Astrocyte of the spinal cord (primary cell): ENCODE results near the gene CFAP46.

Source experiments
- DNase-seq: peaks from one replicate; pipeline ENCODE4 v3.0.0; 2011; ENCODE audit warnings: low read depth, low spot score
- H3K4me3 ChIP-seq: 2 replicates; pipeline ENCODE4 v1.5.1; 2011; ENCODE audit warnings: low read depth, mild to moderate bottlenecking, low read length, moderate library complexity
- in situ Hi-C: cut with HindIII; loops from 2 replicates; pipeline ENCODE4 v1.10.0; 2017; ENCODE audit warnings: low sequenced_read_pairs
- TF ChIP-seq, protein P1 (sequence below): IDR thresholded peaks from 2 replicates; pipeline ENCODE4 v1.5.1; 2012; ENCODE audit warnings: low read depth, mild to moderate bottlenecking, low read length, inconsistent platforms

CFAP46 gene

DNA sequence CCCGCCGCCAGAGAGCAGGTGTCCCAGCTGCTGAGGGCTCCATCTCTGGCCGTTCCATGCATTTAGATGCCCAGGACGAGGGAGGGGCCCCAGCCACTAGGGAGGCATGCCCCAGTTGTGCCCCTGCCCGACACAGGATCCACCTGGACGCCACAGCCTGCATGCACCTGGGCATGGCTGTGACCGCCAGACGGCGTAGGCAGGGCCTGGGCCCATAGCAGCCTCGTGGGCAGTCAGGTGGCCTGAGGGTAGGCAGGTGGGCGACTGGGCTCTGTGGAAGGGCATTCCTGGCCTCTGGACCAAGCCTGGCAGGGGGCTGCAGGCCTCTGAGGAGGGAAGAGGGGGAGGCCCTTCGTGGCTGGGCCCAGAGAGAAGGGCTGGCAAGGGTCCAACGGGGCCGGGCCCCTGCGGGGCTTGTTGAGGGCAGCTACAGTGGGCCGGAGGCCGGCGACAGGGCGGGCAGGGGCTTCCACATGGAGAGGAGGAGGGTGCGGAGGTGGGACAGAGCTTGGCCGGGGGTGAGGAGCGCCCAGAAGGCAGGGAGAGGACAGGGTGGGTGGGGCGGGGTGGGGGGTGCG lies 80.4 kb downstream of the CFAP46 start:
- DNase-seq, result no peak
- H3K4me3 ChIP-seq, result no peak overlapping the region
- in situ Hi-C loops, result no loop called here
- TF ChIP-seq, protein P1, sequence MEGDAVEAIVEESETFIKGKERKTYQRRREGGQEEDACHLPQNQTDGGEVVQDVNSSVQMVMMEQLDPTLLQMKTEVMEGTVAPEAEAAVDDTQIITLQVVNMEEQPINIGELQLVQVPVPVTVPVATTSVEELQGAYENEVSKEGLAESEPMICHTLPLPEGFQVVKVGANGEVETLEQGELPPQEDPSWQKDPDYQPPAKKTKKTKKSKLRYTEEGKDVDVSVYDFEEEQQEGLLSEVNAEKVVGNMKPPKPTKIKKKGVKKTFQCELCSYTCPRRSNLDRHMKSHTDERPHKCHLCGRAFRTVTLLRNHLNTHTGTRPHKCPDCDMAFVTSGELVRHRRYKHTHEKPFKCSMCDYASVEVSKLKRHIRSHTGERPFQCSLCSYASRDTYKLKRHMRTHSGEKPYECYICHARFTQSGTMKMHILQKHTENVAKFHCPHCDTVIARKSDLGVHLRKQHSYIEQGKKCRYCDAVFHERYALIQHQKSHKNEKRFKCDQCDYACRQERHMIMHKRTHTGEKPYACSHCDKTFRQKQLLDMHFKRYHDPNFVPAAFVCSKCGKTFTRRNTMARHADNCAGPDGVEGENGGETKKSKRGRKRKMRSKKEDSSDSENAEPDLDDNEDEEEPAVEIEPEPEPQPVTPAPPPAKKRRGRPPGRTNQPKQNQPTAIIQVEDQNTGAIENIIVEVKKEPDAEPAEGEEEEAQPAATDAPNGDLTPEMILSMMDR, result no peak

DNA sequence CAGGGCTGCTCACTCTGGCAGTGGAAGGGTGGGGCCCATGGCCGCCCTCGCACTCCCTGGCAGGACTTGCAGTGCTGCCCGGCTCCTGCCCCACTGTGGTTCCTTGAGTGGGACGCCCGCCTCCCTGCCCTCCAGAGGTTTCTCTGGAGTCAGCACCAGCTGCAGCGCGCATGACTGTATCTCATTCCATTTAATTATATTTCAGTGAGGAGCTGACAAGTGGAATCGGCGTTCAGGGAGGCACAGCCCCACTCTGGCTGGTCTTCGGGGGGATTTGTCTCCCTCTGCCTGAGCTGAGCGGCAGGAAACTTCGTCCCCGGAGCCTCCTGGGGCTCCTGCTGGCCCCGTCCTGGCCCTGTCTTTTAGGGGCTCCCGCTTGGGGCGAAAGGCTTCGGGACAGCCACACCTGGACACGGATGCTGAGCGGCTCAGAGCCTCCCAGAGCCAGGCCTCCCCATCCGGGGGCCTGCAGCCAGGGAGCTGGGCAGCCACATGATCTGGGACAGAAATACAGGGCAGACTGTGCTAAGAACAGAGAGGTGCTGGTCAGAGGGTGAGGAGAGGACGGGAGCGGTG lies 81.2 kb downstream of the CFAP46 start:
- H3K4me3 ChIP-seq, result no peak overlapping the region
- no peak for DNase-seq
- in situ Hi-C loops, result no loop called here
- TF ChIP-seq, protein P1, result no peak

DNA sequence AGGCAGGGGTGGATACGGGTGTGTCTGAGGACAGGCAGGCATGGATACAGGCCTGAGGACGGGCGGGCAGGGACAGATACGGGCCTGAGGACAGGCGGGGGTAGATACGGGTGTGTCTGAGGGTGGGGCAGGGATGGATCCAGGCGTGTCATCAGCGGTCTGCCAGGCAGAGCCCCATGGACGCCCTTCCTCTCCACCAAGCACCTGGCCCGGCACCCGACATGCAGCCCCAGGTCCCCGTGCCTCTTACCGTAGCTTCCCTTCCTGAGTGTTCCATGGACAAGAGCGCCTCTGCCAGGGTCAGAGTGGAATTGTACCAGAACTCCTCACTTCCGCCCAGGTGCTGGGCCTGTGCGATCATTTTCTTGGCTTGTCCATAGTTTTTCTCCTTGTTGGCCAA lies 81.8 kb downstream of the CFAP46 start:
- TF ChIP-seq, protein P1, result no peak
- DNase-seq, result no peak
- H3K4me3 ChIP-seq, result no peak overlapping the region
- in situ Hi-C loops, result no loop called here

DNA sequence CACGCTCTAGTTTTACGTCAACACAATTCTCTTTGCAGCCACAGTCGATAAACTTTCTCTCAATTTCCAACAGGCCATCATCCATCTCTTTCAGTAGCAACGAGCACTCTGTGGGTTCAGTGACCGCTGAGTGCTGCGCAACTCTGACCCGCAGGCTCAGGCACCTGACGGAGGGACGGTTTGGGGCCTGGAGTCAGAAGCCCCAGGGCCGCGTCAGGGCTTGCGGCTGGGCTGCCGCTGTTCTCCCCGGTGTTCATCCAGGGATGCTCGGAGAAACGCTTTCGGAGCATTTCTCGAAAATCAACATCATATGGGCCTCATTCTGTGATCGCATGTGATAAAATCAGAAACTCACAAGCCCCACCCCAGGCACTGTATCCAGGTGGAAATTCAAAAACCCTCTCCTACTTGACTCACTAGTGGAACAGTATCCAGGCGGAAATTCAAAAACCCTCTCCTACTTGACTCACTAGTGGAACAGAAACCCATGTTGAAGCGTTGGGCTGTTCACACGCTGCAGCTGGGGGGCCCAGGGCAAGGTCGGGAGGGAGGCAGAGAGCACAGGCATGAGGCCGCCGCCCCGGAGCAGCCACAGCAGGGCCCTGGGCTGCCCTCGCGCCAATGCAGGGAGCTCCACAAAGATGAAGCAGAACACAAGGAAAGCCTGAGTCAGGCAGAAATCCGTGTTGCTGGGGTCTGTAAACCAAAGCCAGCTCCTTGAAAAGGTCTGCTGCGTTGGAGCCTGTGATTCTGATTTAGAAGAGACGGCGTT lies 83.1 kb downstream of the CFAP46 start:
- in situ Hi-C loops, result no loop called here
- DNase-seq, result no peak
- no peak overlapping the region for H3K4me3 ChIP-seq
- TF ChIP-seq, protein P1, result no peak

DNA sequence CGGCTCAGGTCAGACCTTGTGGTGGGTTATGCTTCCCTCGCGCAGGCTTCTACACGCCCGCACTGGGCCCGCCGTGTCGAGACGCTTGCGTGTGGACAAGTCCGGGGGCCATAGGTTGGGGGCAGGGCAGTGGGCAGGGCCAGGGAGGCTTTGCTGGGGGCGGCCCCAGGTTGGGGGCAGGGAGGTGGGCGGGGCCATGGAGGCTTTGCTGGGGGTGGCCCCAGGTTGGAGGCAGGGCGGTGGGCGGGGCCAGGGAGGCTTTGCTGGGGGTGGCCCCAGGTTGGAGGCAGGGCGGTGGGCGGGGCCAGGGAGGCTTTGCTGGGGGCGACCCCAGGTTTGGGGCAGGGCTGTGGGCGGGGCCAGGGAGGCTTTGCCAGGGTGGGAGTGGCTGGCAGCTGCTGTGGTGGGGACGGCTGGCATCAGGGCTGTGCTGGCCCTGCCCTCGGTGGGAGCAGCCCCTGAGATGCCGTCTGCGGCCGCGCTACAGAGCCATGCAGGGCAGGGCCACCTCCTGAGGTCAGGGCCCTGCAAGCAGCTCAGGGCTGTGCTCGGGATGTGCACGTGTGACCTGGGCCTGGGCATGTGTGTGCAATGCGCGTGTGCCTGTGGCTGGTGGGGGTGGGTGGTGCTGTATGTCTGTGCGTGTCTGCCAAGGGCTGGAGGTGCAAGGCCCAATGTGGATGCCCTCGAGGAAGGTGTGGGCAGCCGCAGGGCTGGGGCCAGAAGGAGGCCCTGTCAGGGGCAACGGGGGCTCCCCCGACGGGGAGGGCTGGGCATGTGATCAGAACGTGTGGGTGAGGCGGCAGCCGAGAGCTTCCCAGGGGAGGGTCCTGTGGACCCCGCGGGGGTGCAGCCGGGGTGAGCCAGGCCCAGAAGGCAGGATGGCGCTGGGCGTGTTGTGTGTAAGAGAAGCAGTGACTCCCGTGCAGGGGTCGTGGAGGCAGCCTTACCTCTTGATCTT lies 84.0 kb downstream of the CFAP46 start:
- in situ Hi-C loops, result no loop called here
- DNase-seq, result no peak
- TF ChIP-seq, protein P1, result no peak
- no peak overlapping the region for H3K4me3 ChIP-seq

DNA sequence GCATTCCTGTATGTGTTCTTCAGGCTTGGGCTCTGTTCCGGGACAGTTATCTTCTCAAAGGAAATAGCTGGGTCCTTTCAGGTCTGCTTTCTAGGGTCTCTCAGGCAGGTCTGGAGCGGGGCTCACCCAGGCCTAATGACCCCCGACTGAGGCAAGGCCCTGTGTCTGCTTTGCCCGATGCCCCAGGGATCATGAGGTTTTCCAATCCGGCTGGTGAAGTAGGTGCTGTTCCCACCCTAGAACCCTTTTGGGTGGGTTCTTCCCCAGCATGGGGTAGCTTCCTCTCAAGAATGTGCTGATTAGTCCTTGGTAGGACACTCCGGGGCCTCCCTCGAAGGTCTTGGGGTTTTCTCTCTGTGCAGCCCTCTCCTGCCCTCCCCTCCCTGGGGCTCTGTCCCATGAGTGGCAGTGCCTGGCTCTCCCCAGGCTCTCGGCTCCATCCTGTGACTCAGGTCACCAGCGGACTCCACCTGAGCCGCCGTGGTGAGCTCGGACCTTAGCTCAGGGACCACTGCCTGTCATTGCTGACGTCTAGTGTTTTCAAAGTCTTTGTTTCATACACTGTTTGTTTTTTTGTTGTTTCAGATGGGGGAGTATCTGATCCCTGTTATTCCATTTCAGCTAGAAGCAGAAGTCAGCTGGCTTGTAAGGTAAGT lies 85.4 kb downstream of the CFAP46 start:
- in situ Hi-C loops, result no loop called here

More for the DNA sequence above, 85.4 kb downstream of the CFAP46 start:
- no peak overlapping the region for H3K4me3 ChIP-seq
- DNase-seq, result no peak
- TF ChIP-seq, protein P1, result no peak
